SK-N-MC (cell line): ENCODE measurements around the gene TRAPPC8.

ENCODE experiments used
- EZH2 ChIP-seq: fragments of 200-600 bp; sonication (generic); IDR thresholded peaks from one replicate; pipeline ENCODE4 v1.6.1; 2017; ENCODE audit warnings: antibody characterized with exemption
- FOXP2 ChIP-seq: optimal IDR thresholded peaks from 2 replicates; pipeline ENCODE3; 2011; ENCODE audit warnings: mild to moderate bottlenecking, moderate library complexity; ENCODE audit not compliant: insufficient read depth; ENCODE audit errors: extremely low read length, control extremely low read depth
- POLR2AphosphoS5 ChIP-seq: IDR thresholded peaks from 2 replicates; pipeline ENCODE4 v1.6.1; 2012; ENCODE audit warnings: mild to moderate bottlenecking, low read depth, low read length, borderline replicate concordance

DNA sequence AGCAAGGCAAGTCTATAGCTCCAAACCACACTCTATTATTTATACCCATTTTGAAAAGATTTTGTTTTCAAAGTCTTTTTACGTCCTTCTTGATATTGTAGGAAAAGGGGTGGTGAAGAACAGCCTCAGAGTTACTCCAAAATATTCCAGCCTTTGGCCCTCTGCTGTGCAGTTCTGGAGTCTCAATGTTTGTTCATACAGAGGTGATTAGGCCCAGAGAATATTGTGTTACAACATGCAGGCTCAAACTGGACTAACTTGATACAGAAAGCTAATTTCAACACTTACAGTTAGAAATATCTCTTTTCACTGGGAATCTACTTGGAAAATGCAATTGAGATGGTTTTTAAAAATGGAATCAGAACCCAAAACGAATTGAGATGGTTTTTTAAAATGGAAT is 141.8 kb downstream of the TRAPPC8 start:
- TF ChIP-seq POLR2AphosphoS5 (no peak), EZH2 (no peak), FOXP2 (no peak)
